ENCODE results near the gene RPS23. TPM values are rescaled to one million over a fixed set of nuclear protein-coding genes. Genes with fewer than 3 reads are reported as not detected.

The RPS23 gene
- 2,496 and 3,059 TPM in 2 replicates for total RNA-seq

DNA sequence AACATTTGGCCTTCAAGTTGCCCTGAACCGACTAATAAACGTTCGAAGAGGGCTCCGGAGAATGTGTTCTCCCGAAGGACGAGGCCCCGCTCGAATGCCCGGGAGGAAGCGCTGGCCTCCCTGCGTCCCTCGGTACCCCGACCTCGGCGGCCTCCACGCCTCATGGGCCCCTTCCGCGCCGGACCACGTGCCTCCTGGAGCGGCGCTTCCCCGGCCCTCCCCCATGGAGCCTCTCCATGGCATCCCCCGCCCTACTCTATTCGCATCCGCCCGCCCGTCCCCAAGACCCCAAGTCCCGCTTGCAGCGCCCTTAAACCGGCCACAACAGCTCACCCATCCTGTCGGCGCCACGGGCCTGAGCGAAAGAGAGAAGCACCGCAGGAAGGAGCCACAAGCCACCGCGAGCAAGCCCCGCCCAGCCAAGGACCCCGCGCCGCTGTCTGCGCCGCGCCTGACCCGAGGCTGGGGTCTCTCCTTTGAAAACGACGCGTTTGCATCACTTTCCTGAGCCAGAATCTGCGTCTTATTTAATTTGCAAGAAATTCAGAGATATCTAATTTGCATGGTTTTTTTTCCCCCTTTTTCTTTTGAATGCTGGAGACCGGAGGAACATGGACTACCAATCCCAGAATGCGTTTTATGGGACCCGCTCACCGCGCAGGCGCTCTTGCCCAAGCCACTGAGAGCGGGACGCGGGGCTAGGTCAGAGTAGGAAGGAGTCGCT lies at the start of gene RPS23:
Gene RPS23 (minus strand): TSS at position 368 of the 724 bp plus-strand sequence. CDS start 31 bp downstream, at position 337.

